CD4-positive, alpha-beta T cell treated with Interleukin-21 for 1 hour (primary cell): ENCODE results near the gene HLA-DPB1.
"Not testable (repeated sequence)": the region's sequence is repeated elsewhere in the genome, so short reads cannot be mapped to it uniquely, and the experiment has no call there.

Experiments used
- DNase-seq: peaks from one replicate; pipeline ENCODE4 v3.0.0-alpha.2; 2020

Gene HLA-DPB1

GRCh38 chr6:33072508-33073100, 3.2 kb upstream of the HLA-DPB1 start:
- DNase-seq = no peak

GRCh38 chr6:33073431-33073871, 2.3 kb upstream of the HLA-DPB1 start, which contains the start of gene HLA-DPA1:
HLA-DPA1 (minus strand) TSS chr6:33073649.
- peak; percentile 77 for DNase-seq

GRCh38 chr6:33075208-33075567, 602 bp upstream of the HLA-DPB1 start:
- DNase-seq = no peak

GRCh38 chr6:33076406-33076934, 680 bp downstream of the HLA-DPB1 start:
- DNase-seq = no peak

GRCh38 chr6:33077908-33078307, 2.1 kb downstream of the HLA-DPB1 start:
- DNase-seq = no peak

- no peak for DNase-seq
Measured at GRCh38 chr6:33078442-33078841, 2.7 kb downstream of the HLA-DPB1 start.

- no peak for DNase-seq
Measured at GRCh38 chr6:33078919-33079521, 3.2 kb downstream of the HLA-DPB1 start.

- no peak for DNase-seq
Measured at GRCh38 chr6:33079580-33079979, 3.8 kb downstream of the HLA-DPB1 start.

- DNase-seq = no peak
Measured at GRCh38 chr6:33080127-33081089, 4.6 kb downstream of the HLA-DPB1 start.

GRCh38 chr6:33081098-33081824, 5.5 kb downstream of the HLA-DPB1 start:
- DNase-seq = no peak

- DNase-seq = peak; percentile 28
Measured at GRCh38 chr6:33082702-33083101, 6.9 kb downstream of the HLA-DPB1 start.

GRCh38 chr6:33085627-33086026, 9.8 kb downstream of the HLA-DPB1 start:
- no peak for DNase-seq

- DNase-seq = no peak
Measured at GRCh38 chr6:33088258-33088930, 12.6 kb downstream of the HLA-DPB1 start.

- no peak for DNase-seq
Measured at GRCh38 chr6:33088931-33089620, 13.3 kb downstream of the HLA-DPB1 start.

- peak; percentile 65 for DNase-seq
Measured at GRCh38 chr6:33091957-33092356, 16.2 kb downstream of the HLA-DPB1 start.

GRCh38 chr6:33092385-33092784, 16.6 kb downstream of the HLA-DPB1 start:
- DNase-seq = no peak

GRCh38 chr6:33093855-33094254, 18.1 kb downstream of the HLA-DPB1 start:
- DNase-seq = no peak

- DNase-seq = no peak
Measured at GRCh38 chr6:33095681-33096080, 19.9 kb downstream of the HLA-DPB1 start.

GRCh38 chr6:33101121-33101737, 25.4 kb downstream of the HLA-DPB1 start:
- not testable (repeated sequence) for DNase-seq

- no peak for DNase-seq
Measured at GRCh38 chr6:33103776-33104175, 28.0 kb downstream of the HLA-DPB1 start.

GRCh38 chr6:33104887-33105286, 29.1 kb downstream of the HLA-DPB1 start:
- no peak for DNase-seq
